Mucosa of rectum (tissue), 2 donors: Measurements from ENCODE around the gene GIMAP8.

ENCODE experiments used
- H3K27ac ChIP-seq, 2 donors: one replicate each; pipeline ENCODE4 v1.7.0; 2013; ENCODE audit warnings: inconsistent platforms in 2 of 2, low read depth in 2 of 2, low read length in 2 of 2
- H3K27me3 ChIP-seq, 2 donors: one replicate each; pipeline ENCODE4 v1.7.0; 2013; ENCODE audit warnings: low read length in 2 of 2; ENCODE audit not compliant: control insufficient read depth in 2 of 2, insufficient read depth in 2 of 2
- H3K36me3 ChIP-seq, 2 donors: one replicate each; pipeline ENCODE4 v1.7.0; 2013; ENCODE audit warnings: low read length in 2 of 2; ENCODE audit not compliant: control insufficient read depth in 2 of 2, insufficient read depth in 2 of 2
- H3K4me1 ChIP-seq, 2 donors: one replicate each; pipeline ENCODE4 v1.7.0; 2013; ENCODE audit warnings: low read length in 2 of 2, mild to moderate bottlenecking in 1 of 2; ENCODE audit not compliant: control insufficient read depth in 2 of 2, insufficient read depth in 2 of 2
- H3K4me3 ChIP-seq, 2 donors: one replicate each; pipeline ENCODE4 v1.7.0; 2013; ENCODE audit warnings: low read length in 2 of 2
- H3K9ac ChIP-seq, 2 donors: one replicate each; pipeline ENCODE4 v1.7.0; 2013; ENCODE audit warnings: low read length in 2 of 2, low read depth in 1 of 2, mild to moderate bottlenecking in 1 of 2
- H3K9me3 ChIP-seq, 2 donors: one replicate each; pipeline ENCODE4 v1.7.0; 2013; ENCODE audit warnings: low read length in 2 of 2; ENCODE audit not compliant: control insufficient read depth in 2 of 2
- donor health status: healthy.
- donor health status: Normal muscosa, but diverticular disease.

GIMAP8 gene

GRCh38 chr7:150405584-150406311 is 44.7 kb upstream of the GIMAP8 start:
- Histone ChIP-seq H3K4me3 (peak overlapping the region; percentile 70 to 80), H3K36me3 (peaks cover 6 to 16% of the 10 kb centered on the region in 2 donors), H3K9me3 (no peaks in the 10 kb centered on the region), H3K27ac (peak overlapping the region; percentile 92 to 93), H3K27me3 (no peaks in the 10 kb centered on the region), H3K4me1 (peaks cover 37 to 42% of the 10 kb centered on the region in 2 donors), H3K9ac (peak overlapping the region; percentile 81 to 88)

GRCh38 chr7:150406312-150406566 is 44.2 kb upstream of the GIMAP8 start:
- no peaks in the 10 kb centered on the region for H3K9me3 ChIP-seq
- H3K4me3 ChIP-seq, result peak overlapping the region; percentile 70 to 80
- no peaks in the 10 kb centered on the region for H3K27me3 ChIP-seq
- peaks cover 6 to 18% of the 10 kb centered on the region in 2 donors for H3K36me3 ChIP-seq
- peak overlapping the region; percentile 81 to 88 for H3K9ac ChIP-seq
- peak overlapping the region; percentile 92 to 93 for H3K27ac ChIP-seq
- H3K4me1 ChIP-seq, result peaks cover 37 to 42% of the 10 kb centered on the region in 2 donors

GRCh38 chr7:150406567-150407421 is 43.6 kb upstream of the GIMAP8 start:
- peak overlapping the region; percentile 70 to 80 for H3K4me3 ChIP-seq
- peak overlapping the region; percentile 92 to 93 for H3K27ac ChIP-seq
- peaks cover 6 to 23% of the 10 kb centered on the region in 2 donors for H3K36me3 ChIP-seq
- H3K4me1 ChIP-seq, result peaks cover 37 to 42% of the 10 kb centered on the region in 2 donors
- H3K27me3 ChIP-seq, result no peaks in the 10 kb centered on the region
- peak overlapping the region; percentile 81 to 88 for H3K9ac ChIP-seq
- no peaks in the 10 kb centered on the region for H3K9me3 ChIP-seq

- peak overlapping the region in 1 of 2 donors; percentile 93 for H3K27ac ChIP-seq
- H3K36me3 ChIP-seq, result peaks cover 6 to 25% of the 10 kb centered on the region in 2 donors
- no peaks in the 10 kb centered on the region for H3K9me3 ChIP-seq
- no peaks in the 10 kb centered on the region for H3K27me3 ChIP-seq
- peaks cover 33 to 35% of the 10 kb centered on the region in 2 donors for H3K4me1 ChIP-seq
- H3K9ac ChIP-seq, result no peak overlapping the region
- no peak overlapping the region for H3K4me3 ChIP-seq
Observed at GRCh38 chr7:150407588-150408392, 42.6 kb upstream of the GIMAP8 start.

- Histone ChIP-seq H3K36me3 (peaks cover 6 to 27% of the 10 kb centered on the region in 2 donors), H3K27ac (peak overlapping the region in 1 of 2 donors; percentile 9), H3K4me1 (peaks cover 24 to 26% of the 10 kb centered on the region in 2 donors), H3K4me3 (no peak overlapping the region), H3K27me3 (no peaks in the 10 kb centered on the region), H3K9me3 (no peaks in the 10 kb centered on the region), H3K9ac (no peak overlapping the region)
Observed at GRCh38 chr7:150408393-150409299, 41.8 kb upstream of the GIMAP8 start.

- Histone ChIP-seq H3K4me1 (peaks cover 16 to 18% of the 10 kb centered on the region in 2 donors), H3K9ac (no peak overlapping the region), H3K27ac (no peak overlapping the region), H3K27me3 (no peaks in the 10 kb centered on the region), H3K4me3 (no peak overlapping the region), H3K9me3 (no peaks in the 10 kb centered on the region), H3K36me3 (peaks cover 6 to 27% of the 10 kb centered on the region in 2 donors)
Observed at GRCh38 chr7:150409300-150410030, 41.0 kb upstream of the GIMAP8 start.

GRCh38 chr7:150410131-150410530 is 40.3 kb upstream of the GIMAP8 start:
- H3K4me1 ChIP-seq, result peaks cover 14 to 16% of the 10 kb centered on the region in 2 donors
- H3K9ac ChIP-seq, result no peak overlapping the region
- H3K4me3 ChIP-seq, result no peak overlapping the region
- no peaks in the 10 kb centered on the region for H3K27me3 ChIP-seq
- no peak overlapping the region for H3K27ac ChIP-seq
- peaks cover 6 to 27% of the 10 kb centered on the region in 2 donors for H3K36me3 ChIP-seq
- no peaks in the 10 kb centered on the region for H3K9me3 ChIP-seq

- Histone ChIP-seq H3K36me3 (peaks cover 6 to 27% of the 10 kb centered on the region in 2 donors), H3K9me3 (no peaks in the 10 kb centered on the region), H3K9ac (no peak overlapping the region), H3K27ac (no peak overlapping the region), H3K27me3 (no peaks in the 10 kb centered on the region), H3K4me1 (peaks cover 14% of the 10 kb centered on the region in 2 donors), H3K4me3 (no peak overlapping the region)
Observed at GRCh38 chr7:150410680-150411346, 39.6 kb upstream of the GIMAP8 start.
